Mammary epithelial cell (primary cell): ENCODE results near the gene SNAPC4.

Experiments
- EZH2 ChIP-seq: IDR thresholded peaks from 2 replicates; pipeline ENCODE4 v1.6.1; 2012; ENCODE audit warnings: low read length, inconsistent platforms, borderline replicate concordance
- TF ChIP-seq, protein P1 (sequence below), 2 donors: IDR thresholded peaks in 1 of 2; conservative IDR thresholded peaks in 1 of 2; 2 replicates each; pipeline ENCODE4 v1.5.1; 2011 to 2012; ENCODE audit warnings: inconsistent platforms in 2 of 2, low read length in 2 of 2, mild to moderate bottlenecking in 2 of 2, control low read depth in 1 of 2, low read depth in 1 of 2; ENCODE audit not compliant: insufficient read depth in 1 of 2; ENCODE audit errors: extremely low read depth in 1 of 2

- TF ChIP-seq, protein P1, sequence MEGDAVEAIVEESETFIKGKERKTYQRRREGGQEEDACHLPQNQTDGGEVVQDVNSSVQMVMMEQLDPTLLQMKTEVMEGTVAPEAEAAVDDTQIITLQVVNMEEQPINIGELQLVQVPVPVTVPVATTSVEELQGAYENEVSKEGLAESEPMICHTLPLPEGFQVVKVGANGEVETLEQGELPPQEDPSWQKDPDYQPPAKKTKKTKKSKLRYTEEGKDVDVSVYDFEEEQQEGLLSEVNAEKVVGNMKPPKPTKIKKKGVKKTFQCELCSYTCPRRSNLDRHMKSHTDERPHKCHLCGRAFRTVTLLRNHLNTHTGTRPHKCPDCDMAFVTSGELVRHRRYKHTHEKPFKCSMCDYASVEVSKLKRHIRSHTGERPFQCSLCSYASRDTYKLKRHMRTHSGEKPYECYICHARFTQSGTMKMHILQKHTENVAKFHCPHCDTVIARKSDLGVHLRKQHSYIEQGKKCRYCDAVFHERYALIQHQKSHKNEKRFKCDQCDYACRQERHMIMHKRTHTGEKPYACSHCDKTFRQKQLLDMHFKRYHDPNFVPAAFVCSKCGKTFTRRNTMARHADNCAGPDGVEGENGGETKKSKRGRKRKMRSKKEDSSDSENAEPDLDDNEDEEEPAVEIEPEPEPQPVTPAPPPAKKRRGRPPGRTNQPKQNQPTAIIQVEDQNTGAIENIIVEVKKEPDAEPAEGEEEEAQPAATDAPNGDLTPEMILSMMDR (conservative IDR thresholded peaks at IDR 0.05 in 1 of 2, IDR thresholded peaks at IDR 0.05 in 1 of 2; ENCODE audit: extremely low read depth in 1 of 2, insufficient read depth in 1 of 2, low read depth in 1 of 2, low read length in 2 of 2): no peak
- no peak for TF ChIP-seq EZH2
Measured at GRCh38 chr9:136434580-136435169, 34.7 kb upstream of the SNAPC4 start.
